Limb (tissue), 2 donors: ENCODE results near the gene HAO2.

ENCODE experiments used
- DNase-seq, 2 donors: peaks; one replicate each; pipeline ENCODE4 v3.0.0-alpha.2; 2016; ENCODE audit errors: extremely low spot score in 2 of 2

The HAO2 gene

GRCh38 chr1:119379117-119379516 is 10.5 kb downstream of the HAO2 start:
- no peak for DNase-seq

GRCh38 chr1:119380304-119380703 is 11.7 kb downstream of the HAO2 start:
- no peak for DNase-seq

- DNase-seq, result no peak
Observed at GRCh38 chr1:119380983-119381662, 12.5 kb downstream of the HAO2 start.

GRCh38 chr1:119384591-119384990 is 16.0 kb downstream of the HAO2 start:
- DNase-seq, result no peak

GRCh38 chr1:119385650-119386049 is 17.1 kb downstream of the HAO2 start:
- DNase-seq, result no peak

- DNase-seq, result no peak
Observed at GRCh38 chr1:119387858-119388257, 19.3 kb downstream of the HAO2 start.

GRCh38 chr1:119388450-119388849 is 19.9 kb downstream of the HAO2 start:
- DNase-seq, result no peak

GRCh38 chr1:119390526-119390925 is 21.9 kb downstream of the HAO2 start:
- DNase-seq, result no peak

- DNase-seq, result no peak
Observed at GRCh38 chr1:119391749-119392148, 23.2 kb downstream of the HAO2 start.

- no peak for DNase-seq
Observed at GRCh38 chr1:119394085-119394484, 25.5 kb downstream of the HAO2 start.

GRCh38 chr1:119396982-119397381 is 28.4 kb downstream of the HAO2 start:
- no peak for DNase-seq

GRCh38 chr1:119397986-119398385 is 29.4 kb downstream of the HAO2 start:
- no peak for DNase-seq

GRCh38 chr1:119404736-119405135 is 36.2 kb downstream of the HAO2 start:
- DNase-seq, result no peak

GRCh38 chr1:119409731-119410130 is 41.1 kb downstream of the HAO2 start:
- peak in 1 of 2 donors; percentile 14 for DNase-seq

GRCh38 chr1:119410961-119411360 is 42.4 kb downstream of the HAO2 start:
- no peak for DNase-seq

- DNase-seq, result no peak
Observed at GRCh38 chr1:119414950-119415349, 46.4 kb downstream of the HAO2 start, which contains the start of gene HSD3B2. Gene HSD3B2, plus strand, starts transcription at chr1:119415150. Its CDS starts 270 bp downstream, at chr1:119415420.

GRCh38 chr1:119416006-119416640 is 47.5 kb downstream of the HAO2 start:
- DNase-seq, result no peak

GRCh38 chr1:119419109-119419508 is 50.5 kb downstream of the HAO2 start:
- DNase-seq, result no peak

- DNase-seq, result no peak
Observed at GRCh38 chr1:119420638-119421037, 52.1 kb downstream of the HAO2 start.

- DNase-seq, result no peak
Observed at GRCh38 chr1:119422631-119423030, 54.0 kb downstream of the HAO2 start.

GRCh38 chr1:119428991-119429390 is 60.4 kb downstream of the HAO2 start:
- DNase-seq, result no peak

GRCh38 chr1:119429687-119430086 is 61.1 kb downstream of the HAO2 start:
- DNase-seq, result no peak

GRCh38 chr1:119430486-119430885 is 61.9 kb downstream of the HAO2 start:
- no peak for DNase-seq
